T-helper 22 cell (primary cell): ENCODE results near the gene AARS1.
"Not testable (repeated sequence)": the region's sequence is repeated elsewhere in the genome, so short reads cannot be mapped to it uniquely, and the experiment has no call there.

Experiments used
- DNase-seq: peaks from one replicate; pipeline ENCODE4 v3.0.0-alpha.2; 2020; ENCODE audit warnings: low read depth

Gene AARS1

GRCh38 chr16:70224645-70225044 lies 64.7 kb downstream of the AARS1 start:
- DNase-seq: not testable (repeated sequence)

DNA sequence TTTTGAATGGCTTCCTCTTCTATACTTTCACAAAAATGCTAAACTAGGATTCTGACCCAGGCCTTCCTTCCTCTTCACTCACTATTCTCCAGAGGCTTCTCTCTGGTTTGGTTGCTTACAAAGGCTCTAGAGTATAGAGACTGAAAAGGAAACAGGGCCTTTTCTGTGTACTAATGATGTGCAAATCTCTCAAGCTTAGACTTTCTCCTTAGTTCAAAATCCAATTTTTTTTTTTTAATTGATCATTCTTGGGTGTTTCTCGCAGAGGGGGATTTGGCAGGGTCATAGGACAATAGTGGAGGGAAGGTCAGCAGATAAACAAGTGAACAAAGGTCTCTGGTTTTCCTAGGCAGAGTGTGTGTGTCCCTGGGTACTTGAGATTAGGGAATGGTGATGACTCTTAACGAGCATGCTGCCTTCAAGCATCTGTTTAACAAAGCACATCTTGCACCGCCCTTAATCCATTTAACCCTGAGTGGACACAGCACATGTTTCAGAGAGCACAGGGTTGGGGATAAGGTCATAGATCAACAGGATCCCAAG lies 65.3 kb downstream of the AARS1 start:
- DNase-seq: not testable (repeated sequence)

DNA sequence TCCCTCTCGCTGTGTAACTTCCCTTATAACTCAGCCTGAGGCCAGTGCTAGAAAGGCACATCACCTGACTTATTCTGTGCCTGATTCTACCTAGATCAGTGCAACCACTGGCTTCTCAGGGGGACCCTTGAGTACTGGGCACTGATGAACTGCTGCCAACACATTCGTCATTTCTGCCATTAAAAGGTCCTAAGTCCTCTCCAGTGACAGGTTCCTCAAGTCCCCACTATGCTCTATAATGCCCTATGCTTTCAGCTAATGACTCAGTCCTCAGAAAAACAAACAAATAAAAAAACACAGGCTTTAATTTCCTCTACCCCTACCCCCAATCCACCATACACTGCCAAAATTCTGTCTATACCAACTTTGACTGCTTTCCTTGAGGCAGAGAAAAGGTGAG lies 66.1 kb downstream of the AARS1 start:
- not testable (repeated sequence) for DNase-seq

DNA sequence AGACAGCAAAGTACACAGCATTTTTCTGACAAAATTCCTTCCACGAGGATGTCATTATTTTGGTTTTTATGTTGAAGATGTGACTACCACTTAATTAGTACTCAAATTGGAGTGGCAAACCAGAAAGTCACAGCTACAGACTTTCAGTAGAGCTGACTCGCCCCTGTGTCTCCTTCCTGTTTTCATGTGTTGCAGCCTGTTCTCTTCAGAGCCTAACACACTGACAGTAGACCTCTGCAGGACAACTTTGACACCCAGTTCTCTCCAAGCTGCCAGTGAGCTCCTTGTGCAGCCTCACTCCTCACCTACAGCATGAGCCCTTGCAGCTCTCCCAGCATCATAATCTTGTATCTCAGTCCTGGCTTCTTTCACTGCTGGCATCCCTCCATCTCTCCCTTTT lies 66.7 kb downstream of the AARS1 start:
- not testable (repeated sequence) for DNase-seq

DNA sequence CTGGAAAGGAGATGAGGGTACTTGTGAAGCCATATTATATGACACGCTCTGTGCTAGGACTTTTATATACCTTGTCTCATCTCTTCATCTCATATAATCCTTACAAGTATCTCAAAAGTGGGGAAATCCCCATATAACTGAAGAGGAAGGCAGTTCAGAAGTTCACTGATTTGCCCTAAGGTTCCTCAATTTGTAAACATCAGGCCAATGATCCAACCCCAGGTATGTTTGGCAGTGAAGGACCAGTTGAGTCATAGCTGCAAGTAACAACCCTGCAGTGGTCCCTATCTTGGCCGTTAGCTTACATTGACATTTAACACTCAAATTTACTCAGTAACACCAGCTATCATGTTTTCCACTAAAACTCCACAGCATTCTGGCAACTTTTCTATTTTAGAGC lies 70.7 kb downstream of the AARS1 start:
- not testable (repeated sequence) for DNase-seq

GRCh38 chr16:70206382-70206781 lies 82.9 kb downstream of the AARS1 start:
- not testable (repeated sequence) for DNase-seq

- not testable (repeated sequence) for DNase-seq
Measured at GRCh38 chr16:70204668-70205405, 84.5 kb downstream of the AARS1 start.

- not testable (repeated sequence) for DNase-seq
Measured at GRCh38 chr16:70204010-70204409, 85.3 kb downstream of the AARS1 start.

DNA sequence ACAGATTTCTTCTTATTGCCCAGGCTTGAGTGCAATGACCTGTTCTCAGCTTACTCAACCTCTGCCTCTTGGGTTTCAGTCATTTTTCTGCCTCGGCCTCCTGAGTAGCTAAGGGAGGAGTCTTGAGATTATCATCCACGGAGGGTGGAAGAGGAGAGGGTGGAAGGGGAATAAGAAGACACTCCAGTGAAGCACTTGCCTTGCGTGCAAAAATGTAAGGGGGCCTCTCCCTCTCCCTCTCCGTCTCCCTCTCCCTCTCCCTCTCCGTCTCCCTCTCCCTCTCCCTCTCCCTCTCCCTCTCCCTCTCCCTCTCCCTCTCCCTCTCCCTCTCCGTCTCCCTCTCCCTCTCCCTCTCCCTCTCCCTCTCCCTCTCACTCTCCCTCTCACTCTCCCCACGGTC lies 85.8 kb downstream of the AARS1 start:
- DNase-seq: not testable (repeated sequence)
